Measurements from ENCODE around the gene CSF2. TPM values are rescaled to one million over a fixed set of nuclear protein-coding genes. Genes with fewer than 3 reads are reported as not detected.
"Not testable (repeated sequence)": the region's sequence is repeated elsewhere in the genome, so short reads cannot be mapped to it uniquely, and the experiment has no call there.

The CSF2 gene
- total and polyA plus RNA-seq, 5 donors from 2014 or later: not detected

DNA sequence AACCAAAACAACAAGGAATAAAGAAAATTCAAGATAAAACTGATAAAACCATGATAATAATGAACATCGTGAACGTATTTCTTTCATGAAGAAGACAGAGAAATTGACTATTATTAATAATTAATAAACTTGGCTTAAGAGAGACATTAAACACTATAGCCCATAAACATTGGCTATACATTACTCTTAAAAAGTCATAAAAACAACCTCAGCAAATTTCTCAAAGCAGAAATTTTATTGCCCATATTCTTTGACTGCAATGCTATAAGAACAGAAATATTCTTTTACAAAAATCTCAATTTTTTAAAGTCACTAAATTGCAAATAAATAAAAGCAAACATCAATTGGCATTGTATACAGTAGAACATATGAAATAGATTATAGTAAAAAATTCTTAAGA, 42.5 kb downstream of the CSF2 start:
- Mint-ChIP-seq H3K4me1 (peaks cover 6 to 17% (median 7%) of the 10 kb centered on the region in 4 donors), H3K27ac (no peak overlapping the region), H3K27me3 (peaks cover 4% of the 10 kb centered on the region), H3K9me3 (peaks cover 0 to 8% (median 0%) of the 10 kb centered on the region in 7 donors), H3K4me3 (peak overlapping the region in 1 of 4 donors; percentile 43), H3K36me3 (no peaks in the 10 kb centered on the region)
- no peak for ATAC-seq (ENCODE audit: low read depth in 2 of 2)
- DNase-seq: no peak
- H3K36me3 ChIP-seq (ENCODE audit: control insufficient read depth, insufficient read depth, low read length): no peaks in the 10 kb centered on the region
- no peaks in the 10 kb centered on the region for H3K9me3 ChIP-seq (ENCODE audit: control insufficient read depth in 2 of 2, low read length in 2 of 2)
- no peak overlapping the region for H3K27ac ChIP-seq (ENCODE audit: insufficient read depth, low read length, poor library complexity, severe bottlenecking)
- peaks cover 9% of the 10 kb centered on the region for H3K4me1 ChIP-seq (ENCODE audit: control insufficient read depth, insufficient read depth, low read length, poor library complexity, severe bottlenecking)
- H3K27me3 ChIP-seq (ENCODE audit: control insufficient read depth, insufficient read depth, low read length): no peaks in the 10 kb centered on the region
- H3K4me3 ChIP-seq (ENCODE audit: low read depth, low read length): no peak overlapping the region

- DNase-seq; ATAC-seq (ENCODE audit: low read depth in 2 of 2); H3K9me3 ChIP-seq (ENCODE audit: control insufficient read depth in 2 of 2, low read length in 2 of 2); H3K36me3 ChIP-seq (ENCODE audit: control insufficient read depth, insufficient read depth, low read length); H3K9me3 Mint-ChIP-seq; H3K27me3 ChIP-seq (ENCODE audit: control insufficient read depth, insufficient read depth, low read length); H3K27ac Mint-ChIP-seq; H3K36me3 Mint-ChIP-seq; H3K4me1 ChIP-seq (ENCODE audit: control insufficient read depth, insufficient read depth, low read length, poor library complexity, severe bottlenecking); H3K27ac ChIP-seq (ENCODE audit: insufficient read depth, low read length, poor library complexity, severe bottlenecking); H3K27me3 Mint-ChIP-seq; H3K4me3 Mint-ChIP-seq; H3K4me3 ChIP-seq (ENCODE audit: low read depth, low read length): not testable (repeated sequence)
- peaks cover 6 to 17% (median 7%) of the 10 kb centered on the region in 4 donors for H3K4me1 Mint-ChIP-seq
Observed at GRCh38 chr5:132116909-132117489, 43.4 kb downstream of the CSF2 start.

DNA sequence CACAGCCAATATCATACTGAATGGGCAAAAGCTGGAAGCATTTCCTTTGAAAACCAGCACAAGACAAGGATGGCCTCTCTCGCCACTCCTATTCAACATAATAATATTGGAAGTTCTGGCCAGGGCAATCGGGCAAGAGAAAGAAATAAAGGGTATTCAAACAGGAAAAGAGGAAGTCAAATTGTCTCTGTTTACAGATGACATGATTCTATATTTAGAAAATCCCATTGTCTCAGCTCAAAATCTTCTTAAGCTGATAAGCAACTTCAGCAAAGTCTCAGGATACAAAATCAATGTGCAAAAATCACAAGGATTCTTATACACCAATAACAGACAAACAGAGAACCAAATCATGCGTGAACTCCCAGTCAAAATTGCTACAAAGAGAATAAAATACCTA, 47.1 kb downstream of the CSF2 start:
- not testable (repeated sequence) for H3K9me3 ChIP-seq (ENCODE audit: control insufficient read depth in 2 of 2, low read length in 2 of 2); H3K4me3 Mint-ChIP-seq; H3K36me3 ChIP-seq (ENCODE audit: control insufficient read depth, insufficient read depth, low read length); H3K27ac ChIP-seq (ENCODE audit: insufficient read depth, low read length, poor library complexity, severe bottlenecking); H3K4me3 ChIP-seq (ENCODE audit: low read depth, low read length); H3K4me1 ChIP-seq (ENCODE audit: control insufficient read depth, insufficient read depth, low read length, poor library complexity, severe bottlenecking); H3K9me3 Mint-ChIP-seq; H3K4me1 Mint-ChIP-seq; DNase-seq; H3K36me3 Mint-ChIP-seq; ATAC-seq (ENCODE audit: low read depth in 2 of 2); H3K27me3 ChIP-seq (ENCODE audit: control insufficient read depth, insufficient read depth, low read length)
- Mint-ChIP-seq H3K27ac (peak overlapping the region in 2 of 3 donors; percentile 6 to 17), H3K27me3 (peaks cover 16% of the 10 kb centered on the region)

DNA sequence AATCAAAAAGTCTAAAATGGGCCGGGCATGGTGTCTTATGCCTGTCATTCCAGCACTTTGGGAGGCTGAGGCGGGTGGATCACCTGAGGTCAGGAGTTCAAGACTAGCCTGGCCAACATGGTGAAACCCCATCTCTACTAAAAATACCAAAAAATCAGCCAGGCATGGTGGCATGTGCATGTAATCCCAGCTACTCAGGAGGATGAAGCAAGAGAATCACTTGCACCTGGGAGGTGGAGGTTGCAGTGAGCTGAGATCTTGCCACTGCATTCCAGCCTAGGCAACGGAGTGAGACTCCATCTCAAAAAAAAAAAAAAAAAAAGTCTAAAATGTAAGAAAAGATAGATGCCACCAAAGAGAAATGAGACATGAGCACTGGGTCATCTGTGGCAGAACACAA, 49.4 kb downstream of the CSF2 start:
- H3K4me1 ChIP-seq (ENCODE audit: control insufficient read depth, insufficient read depth, low read length, poor library complexity, severe bottlenecking); H3K27me3 ChIP-seq (ENCODE audit: control insufficient read depth, insufficient read depth, low read length); H3K4me3 Mint-ChIP-seq; H3K9me3 ChIP-seq (ENCODE audit: control insufficient read depth in 2 of 2, low read length in 2 of 2); H3K36me3 Mint-ChIP-seq; ATAC-seq (ENCODE audit: low read depth in 2 of 2); DNase-seq; H3K36me3 ChIP-seq (ENCODE audit: control insufficient read depth, insufficient read depth, low read length); H3K4me1 Mint-ChIP-seq; H3K27ac ChIP-seq (ENCODE audit: insufficient read depth, low read length, poor library complexity, severe bottlenecking); H3K27ac Mint-ChIP-seq; H3K4me3 ChIP-seq (ENCODE audit: low read depth, low read length): not testable (repeated sequence)
- peaks cover 31% of the 10 kb centered on the region for H3K27me3 Mint-ChIP-seq
- peaks cover 0 to 13% (median 3%) of the 10 kb centered on the region in 7 donors for H3K9me3 Mint-ChIP-seq

- H3K4me1 ChIP-seq (ENCODE audit: control insufficient read depth, insufficient read depth, low read length, poor library complexity, severe bottlenecking); H3K36me3 Mint-ChIP-seq; H3K27ac Mint-ChIP-seq; H3K4me1 Mint-ChIP-seq; DNase-seq; H3K27me3 ChIP-seq (ENCODE audit: control insufficient read depth, insufficient read depth, low read length); H3K9me3 ChIP-seq (ENCODE audit: control insufficient read depth in 2 of 2, low read length in 2 of 2); H3K4me3 Mint-ChIP-seq; H3K4me3 ChIP-seq (ENCODE audit: low read depth, low read length); H3K27ac ChIP-seq (ENCODE audit: insufficient read depth, low read length, poor library complexity, severe bottlenecking); ATAC-seq (ENCODE audit: low read depth in 2 of 2); H3K36me3 ChIP-seq (ENCODE audit: control insufficient read depth, insufficient read depth, low read length): not testable (repeated sequence)
- Mint-ChIP-seq H3K9me3 (peaks cover 0 to 18% (median 4%) of the 10 kb centered on the region in 7 donors), H3K27me3 (peaks cover 37% of the 10 kb centered on the region)
Observed at GRCh38 chr5:132123578-132123977, 50.0 kb downstream of the CSF2 start.

Other genes starting within 250 kb of the CSF2 start
- gene MEIKIN, start 128.1 kb upstream of the CSF2 start, total RNA-seq: not detected
- not detected for gene MEIKIN, start 128.1 kb upstream of the CSF2 start, polyA plus RNA-seq
- 5.5 TPM for gene ACSL6, start 62.1 kb upstream of the CSF2 start, total RNA-seq
- gene ACSL6, start 62.1 kb upstream of the CSF2 start, polyA plus RNA-seq: 1 to 10 TPM; 3.0 to 5.7 (median 4.5) TPM
- gene IL3, start 13.1 kb upstream of the CSF2 start, total RNA-seq: not detected
- not detected for gene IL3, start 13.1 kb upstream of the CSF2 start, polyA plus RNA-seq
- not detected for gene P4HA2, start 154.1 kb downstream of the CSF2 start, total RNA-seq
- not detected for gene P4HA2, start 154.1 kb downstream of the CSF2 start, polyA plus RNA-seq
- gene PDLIM4, start 183.9 kb downstream of the CSF2 start, total RNA-seq: not detected
- not detected for gene PDLIM4, start 183.9 kb downstream of the CSF2 start, polyA plus RNA-seq
- not detected for gene SLC22A4, start 220.6 kb downstream of the CSF2 start, total RNA-seq
- not detected for gene SLC22A4, start 220.6 kb downstream of the CSF2 start, polyA plus RNA-seq

Measured in CD4-positive, CD25-positive, alpha-beta regulatory T cell (primary cell).